ENCODE results near the gene PIEZO2.
"Not testable (repeated sequence)": the region's sequence is repeated elsewhere in the genome, so short reads cannot be mapped to it uniquely, and the experiment has no call there.

The PIEZO2 gene

DNA sequence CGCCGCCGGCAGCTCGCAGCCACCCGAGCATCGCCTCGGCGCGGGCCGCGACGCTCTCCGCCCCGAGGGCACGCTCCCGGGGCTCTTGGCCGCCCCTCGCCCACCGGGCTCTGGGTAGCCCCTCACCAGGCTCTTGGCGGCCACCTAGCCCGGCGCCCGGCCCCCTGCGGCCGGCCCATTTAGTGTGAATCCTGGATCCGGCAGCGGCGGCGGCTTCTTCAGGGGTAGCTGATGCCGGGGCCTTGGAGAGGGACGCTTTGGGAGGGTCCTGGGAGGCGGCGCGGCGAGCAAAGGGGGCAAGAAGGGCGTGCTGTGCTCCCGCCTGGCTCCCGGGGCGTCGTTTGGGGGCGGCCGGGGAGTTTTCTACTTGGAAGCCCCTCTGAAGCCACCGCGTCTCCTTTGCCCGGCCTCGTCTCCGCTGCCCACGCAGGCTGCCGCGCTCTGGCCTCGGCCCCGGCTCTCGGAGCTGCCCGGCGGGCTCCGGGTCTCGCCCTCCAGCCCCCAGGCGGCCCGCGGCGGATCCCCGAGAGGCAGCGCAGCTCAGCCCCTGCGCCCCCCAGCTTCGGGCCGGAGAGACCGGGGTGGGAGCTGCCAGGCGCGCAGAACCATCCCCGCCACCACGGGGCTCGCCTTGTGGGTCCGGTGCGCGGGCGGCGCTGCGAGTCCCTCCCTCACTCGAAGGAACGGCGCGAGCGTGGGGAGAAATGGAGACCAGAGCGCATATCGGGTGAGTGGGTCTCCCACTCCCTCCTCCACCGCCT, 509 bp downstream of the PIEZO2 start:
- peak in 1 of 14 donors; percentile 13 for DNase-seq

DNA sequence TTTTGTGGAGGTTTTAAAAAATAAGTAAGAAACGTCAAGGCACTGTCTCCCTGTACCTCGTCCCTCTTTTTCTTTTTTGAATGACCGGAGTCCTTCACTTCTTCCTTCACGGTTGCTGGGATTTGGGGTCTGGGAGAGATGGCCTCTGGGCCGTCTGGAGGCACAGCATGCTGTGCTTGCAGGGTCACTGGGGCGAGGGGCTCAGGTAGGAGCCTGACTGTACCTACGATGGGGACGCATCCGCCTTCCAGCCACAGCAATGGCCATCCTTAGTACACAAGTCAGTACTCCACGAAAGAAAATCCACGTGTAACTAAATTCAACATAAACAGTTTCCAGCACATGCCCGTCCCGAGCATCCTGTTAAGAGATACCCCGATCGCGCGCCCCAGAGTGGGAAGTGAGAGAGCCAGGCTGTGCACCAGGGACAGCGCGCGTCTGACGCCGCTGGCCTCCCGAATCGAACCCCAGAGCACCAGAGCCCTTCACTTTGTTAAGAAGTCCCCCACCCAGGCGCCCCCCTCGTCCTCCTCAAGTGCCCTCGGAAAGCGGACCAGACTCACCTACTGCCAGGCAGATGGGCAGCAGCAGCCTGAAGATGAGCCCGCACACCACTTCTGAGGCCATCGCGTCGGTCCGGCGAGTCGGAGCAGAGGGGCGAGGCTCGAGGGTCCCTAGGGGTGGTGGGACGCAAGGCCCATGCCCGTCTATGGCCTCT, 1.2 kb downstream of the PIEZO2 start:
- no peak for DNase-seq

DNA sequence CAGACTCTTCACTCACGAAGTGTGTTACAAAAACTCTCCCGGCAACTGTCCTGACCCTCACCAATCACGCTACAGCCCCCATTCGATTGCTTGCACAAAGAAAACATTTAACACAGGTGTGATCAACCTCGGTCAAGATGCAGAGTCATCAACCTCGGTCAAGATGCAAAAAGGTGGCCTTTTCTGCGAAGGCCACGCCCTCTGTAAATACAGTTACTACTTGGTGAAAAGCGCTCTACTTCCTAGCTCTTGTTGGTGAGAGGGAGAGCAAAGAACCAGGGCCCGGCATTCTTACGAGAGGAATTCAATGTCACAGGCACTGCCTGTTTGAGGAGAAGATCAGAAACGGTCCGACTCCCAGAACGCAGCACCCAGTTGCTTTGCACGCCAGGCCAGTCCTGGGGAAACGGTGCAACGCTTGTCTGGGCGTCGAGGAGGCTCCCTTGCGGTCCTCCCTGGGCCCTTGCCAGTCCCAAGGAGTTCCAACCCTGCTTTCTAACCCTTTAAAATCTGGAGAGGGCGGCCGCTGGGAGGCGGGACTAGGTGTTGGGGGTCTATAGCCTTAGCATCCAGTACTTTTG, 1.9 kb downstream of the PIEZO2 start:
- DNase-seq: peak in 2 of 14 donors; percentile 8 to 40

DNA sequence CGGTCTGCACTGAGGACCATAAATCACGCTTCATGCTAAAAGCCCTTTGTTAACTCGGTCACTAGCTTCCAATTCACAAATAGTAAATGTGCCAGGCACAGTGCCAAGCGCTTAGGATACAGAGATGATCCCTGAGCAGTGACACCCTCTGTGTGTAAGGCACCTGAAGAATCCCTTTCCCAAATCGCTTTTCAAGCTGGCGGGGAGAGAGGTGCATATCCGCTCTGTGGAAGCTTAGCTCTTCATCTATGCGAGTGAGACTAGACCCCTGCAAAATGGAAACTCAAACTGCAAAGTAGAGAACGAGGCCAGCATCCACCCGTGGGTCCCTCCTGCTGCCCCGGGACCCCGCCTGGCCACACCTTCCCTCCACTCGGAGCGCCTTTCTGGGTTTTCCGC, 2.4 kb downstream of the PIEZO2 start:
- DNase-seq: no peak

DNA sequence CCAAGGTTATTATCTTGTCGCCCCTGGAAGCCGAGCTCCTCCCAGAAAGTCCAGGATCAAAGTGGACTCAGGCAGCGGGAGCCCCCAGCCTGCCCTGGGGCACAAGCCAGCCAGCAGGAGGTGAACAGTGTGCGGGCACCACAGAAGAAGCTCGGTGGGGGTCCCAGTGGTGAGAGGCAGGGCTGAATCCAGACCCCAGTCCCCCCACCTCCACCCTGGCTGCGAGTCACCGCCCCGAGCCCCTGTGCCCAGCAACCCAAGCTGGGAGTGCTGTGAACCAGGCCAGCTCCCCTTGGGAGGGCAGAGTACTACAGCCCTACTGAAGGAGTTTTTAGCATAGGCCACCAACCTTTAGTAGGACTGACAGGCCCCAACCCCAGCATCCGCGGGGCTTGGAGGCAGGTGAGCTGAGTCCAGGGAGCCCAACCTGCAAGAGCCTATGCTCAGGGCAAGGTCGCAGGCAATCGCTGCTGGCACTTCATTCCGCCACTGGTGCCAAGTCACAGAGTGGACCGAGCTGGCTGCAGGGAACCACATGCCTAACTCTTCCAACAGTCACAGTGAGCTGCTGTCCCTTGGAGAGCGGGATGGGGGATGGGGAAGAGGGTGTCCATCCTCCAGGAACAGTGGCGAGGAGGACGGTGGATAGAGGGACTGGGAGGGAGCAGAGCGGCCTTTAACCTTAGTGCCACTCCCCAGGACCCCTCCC, 3.0 kb downstream of the PIEZO2 start:
- DNase-seq: peak in 11 of 14 donors; percentile 9 to 68 (median 52)

DNA sequence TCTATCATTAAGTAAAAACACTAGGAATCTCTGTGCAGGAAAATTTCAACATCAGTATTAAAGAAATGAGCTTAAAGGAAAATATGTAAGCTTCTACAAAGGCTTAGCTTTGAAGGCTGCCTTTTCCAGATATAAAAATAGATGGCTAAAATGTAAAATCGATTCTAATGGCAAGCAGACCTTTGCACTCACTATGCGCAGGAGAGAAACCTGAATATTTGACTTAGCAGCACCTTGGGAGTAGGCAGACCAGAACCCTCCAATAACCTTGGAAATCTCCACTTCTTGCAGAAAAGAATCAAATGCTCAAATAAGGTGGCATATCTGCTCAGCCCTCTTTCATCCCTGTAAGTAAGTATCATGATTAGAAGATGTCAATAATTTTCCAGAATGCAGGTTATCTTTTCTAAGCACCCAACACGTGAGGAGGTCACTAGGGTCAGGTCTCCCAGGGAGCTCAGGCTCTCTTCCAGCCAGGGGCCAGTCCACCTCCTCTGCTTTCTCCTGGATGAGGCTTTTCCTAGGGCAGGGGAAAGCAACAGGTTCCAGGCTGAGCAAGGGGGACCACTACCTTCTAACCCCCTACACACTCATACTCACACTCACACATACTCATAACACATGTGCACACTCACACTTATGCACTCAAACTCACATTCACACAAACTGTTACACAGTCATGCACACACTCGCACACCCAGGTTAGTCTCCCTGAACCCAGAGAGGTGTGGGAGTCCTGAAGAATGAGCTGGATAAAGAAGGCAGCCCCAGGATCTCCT, 3.8 kb downstream of the PIEZO2 start:
- no peak for DNase-seq

DNA sequence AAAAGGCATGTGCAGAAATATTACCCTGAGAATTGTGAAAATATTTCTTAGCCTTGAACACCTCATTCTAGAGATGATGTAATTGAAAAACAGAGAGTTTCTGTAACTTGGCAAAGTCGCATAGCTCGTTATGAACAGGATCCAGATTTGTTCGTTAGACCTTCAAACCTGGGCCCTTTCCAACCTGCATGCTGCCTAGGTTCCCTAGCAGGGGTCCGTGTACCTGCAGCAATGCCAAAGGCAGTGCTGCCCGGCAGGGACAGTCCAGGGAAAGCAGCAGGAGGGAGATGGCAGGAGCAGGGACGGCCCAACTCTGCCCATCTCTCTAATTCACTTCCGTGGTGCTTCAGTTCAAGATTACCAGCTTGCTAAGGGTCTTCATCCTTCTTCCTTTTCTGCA, 12.0 kb downstream of the PIEZO2 start:
- DNase-seq: no peak

DNA sequence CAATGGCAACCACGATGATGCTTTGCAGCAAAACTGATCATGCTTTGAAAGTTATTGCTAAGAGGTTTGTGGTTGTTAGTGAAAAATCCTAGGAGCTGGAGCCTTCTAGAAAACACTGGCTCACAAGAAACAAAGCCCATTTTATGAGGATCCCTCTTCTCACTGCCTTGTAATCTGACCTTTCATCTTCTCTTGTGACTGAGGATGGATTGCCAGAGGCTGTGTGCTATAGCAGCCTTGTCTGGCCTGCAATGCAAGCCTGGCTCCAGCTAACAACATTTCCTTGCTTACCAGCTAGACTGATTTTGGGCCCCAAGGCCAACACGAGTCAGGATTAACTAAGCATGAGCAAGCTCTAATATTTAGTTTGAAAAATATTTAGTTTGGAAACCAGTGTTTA, 13.1 kb downstream of the PIEZO2 start:
- no peak for DNase-seq

DNA sequence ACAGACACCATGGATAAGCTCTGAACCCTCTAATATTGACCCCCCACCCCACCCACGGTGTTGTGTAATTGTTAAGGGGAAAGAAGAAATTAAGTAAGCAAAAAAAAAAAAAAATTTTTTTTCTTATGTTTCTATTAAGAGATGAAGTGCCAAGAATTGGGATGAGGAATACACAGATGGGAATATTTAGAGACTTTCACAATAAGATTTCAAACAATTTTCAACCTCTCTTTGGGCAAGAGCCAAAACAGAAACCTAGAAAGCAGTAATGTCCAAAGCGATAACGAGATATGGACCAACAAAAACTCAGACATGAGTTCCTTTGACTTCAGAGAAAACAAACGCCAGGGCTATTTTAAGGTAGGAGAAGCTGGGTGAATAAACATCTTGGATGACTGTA, 14.4 kb downstream of the PIEZO2 start:
- DNase-seq: no peak

DNA sequence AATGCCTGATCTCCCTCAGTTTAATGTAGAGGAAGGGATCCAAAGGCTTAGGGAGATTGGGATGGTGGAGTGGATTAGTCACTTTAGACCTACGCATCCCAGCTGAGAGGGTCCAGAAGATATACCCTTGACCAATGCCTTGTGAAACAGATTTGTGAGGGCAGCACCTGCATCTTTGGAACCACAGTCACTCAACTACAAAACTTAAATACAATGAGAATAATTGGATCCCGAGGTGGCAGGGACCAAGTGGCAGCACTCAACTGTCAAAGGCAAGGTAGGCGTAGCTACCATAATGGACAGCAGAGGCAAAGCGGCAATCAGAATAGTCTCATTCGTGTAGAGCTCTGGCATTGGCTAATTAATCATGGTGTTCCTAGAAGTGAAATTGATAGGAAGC, 20.3 kb downstream of the PIEZO2 start:
- DNase-seq: not testable (repeated sequence)

DNA sequence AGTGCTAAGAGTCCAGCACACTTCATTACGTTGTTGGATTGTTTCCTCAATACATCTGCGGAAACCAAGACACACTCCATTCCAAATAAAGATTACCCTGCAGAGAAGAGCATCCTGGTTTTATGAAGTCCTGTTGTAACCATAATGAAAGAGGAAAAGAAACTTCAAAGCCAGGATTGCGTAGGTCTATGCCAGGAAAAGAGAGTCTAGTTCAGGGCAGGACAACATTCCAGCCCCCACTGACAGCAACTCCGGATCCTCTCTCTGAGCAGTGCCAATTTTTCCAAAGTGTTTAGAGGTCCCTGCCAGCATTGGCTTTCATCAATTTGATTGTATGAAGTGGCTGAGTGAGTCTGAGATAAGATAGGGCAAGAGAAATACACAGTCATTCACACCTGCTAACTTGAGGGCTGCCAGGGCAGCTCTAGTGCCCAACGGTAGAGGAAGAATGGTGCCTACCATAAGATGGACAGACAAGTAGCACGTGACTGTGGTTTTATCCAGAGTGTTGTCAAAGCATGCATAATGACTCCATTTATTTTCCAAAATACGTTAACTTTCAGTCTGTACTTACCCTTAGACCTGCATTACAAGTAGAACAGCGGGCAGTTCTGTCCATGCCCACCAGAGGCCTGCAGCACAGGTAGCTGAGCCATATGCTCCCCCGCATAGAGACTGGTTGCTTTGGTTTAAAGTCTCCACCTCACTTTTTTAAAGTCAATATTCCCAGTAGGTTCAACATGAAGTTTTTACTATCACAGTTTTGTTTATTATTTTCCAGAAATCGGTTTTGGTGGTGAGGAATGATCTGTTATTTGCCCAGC, 23.7 kb downstream of the PIEZO2 start:
- no peak for DNase-seq

DNA sequence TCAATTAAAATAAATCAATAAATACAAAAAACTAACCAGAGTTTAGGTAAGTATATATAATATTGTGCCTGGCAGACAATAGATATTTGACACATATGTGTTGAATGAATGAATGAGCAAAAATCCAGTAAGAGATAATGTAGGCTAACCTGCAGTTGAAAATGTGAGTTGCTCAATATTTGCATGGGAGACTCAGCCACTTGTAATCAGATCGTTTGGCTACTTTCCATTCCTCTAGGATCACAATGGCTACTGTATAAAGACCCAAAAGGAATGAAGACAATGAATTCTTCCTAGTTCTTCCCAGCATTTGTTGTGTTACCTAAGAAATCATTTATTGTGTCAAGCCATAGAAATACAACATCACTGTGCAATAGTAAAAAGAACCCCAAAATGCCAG, 25.3 kb downstream of the PIEZO2 start:
- DNase-seq: no peak

DNA sequence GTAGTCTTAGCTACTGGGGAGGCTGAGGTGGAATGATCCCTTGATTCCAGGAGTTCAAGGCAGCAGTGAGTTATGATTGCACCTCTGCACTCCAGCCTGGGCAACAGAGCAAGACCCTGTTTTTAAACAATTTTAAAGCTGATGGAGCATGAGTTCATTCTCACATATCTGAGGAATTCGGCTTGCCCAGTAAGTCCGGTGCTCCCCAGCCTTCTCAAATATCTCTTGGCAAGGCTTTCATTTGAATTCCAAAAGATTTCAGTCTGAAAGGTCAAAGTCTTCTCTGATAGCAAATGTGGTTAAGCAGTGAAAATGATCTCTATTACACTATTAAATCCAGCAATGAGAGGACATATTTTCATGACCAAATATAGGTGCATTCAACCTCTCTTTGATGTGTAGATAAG, 27.9 kb downstream of the PIEZO2 start:
- DNase-seq: no peak

DNA sequence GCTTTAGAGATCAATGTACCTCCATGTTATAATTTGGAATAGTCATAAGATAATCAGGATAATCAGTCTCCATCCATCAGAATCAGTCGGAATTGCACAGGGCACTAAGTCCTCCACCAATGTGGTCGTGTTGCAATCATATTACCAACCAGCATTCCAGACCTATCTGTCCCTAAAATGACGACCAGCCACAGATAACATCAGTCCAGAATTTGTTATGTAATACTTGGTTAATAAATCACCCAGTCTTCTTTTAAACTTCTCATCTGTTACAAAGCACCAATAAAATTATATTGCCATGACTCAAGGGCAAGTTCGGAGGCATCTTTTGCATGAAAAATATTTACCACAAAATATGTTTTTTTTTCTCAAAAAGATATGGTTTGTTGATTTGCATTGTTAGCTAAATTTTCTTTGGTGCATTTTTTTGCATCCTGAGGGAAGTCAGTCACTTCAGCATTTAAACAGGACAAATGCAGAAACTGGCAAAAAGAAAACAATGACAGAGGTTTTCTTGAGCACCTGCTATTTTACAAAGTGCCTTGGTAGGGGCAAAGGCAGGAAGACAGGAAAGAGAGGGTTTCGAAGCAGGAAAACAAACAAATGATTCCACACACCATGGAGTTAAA, 29.3 kb downstream of the PIEZO2 start:
- no peak for DNase-seq

DNA sequence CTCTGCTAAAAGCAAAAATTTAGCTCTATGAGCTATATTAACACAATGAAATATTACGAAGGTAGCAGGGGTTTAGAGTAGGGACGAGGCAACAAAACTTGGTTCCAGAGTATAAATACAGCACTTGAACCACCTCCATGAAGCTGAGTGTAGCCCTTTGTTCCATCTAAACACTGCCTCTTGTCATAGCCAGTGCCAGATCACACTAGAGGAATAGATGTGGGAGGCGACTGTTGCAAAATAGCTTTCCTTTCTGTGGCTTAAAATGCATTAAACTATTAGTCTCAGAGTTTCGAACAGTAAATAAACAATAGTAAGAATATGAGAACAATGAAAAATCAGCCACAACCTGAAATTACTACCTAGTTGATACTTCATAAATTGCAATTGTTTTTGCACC, 29.8 kb downstream of the PIEZO2 start:
- peak in 3 of 14 donors; percentile 4 to 24 (median 17) for DNase-seq

DNA sequence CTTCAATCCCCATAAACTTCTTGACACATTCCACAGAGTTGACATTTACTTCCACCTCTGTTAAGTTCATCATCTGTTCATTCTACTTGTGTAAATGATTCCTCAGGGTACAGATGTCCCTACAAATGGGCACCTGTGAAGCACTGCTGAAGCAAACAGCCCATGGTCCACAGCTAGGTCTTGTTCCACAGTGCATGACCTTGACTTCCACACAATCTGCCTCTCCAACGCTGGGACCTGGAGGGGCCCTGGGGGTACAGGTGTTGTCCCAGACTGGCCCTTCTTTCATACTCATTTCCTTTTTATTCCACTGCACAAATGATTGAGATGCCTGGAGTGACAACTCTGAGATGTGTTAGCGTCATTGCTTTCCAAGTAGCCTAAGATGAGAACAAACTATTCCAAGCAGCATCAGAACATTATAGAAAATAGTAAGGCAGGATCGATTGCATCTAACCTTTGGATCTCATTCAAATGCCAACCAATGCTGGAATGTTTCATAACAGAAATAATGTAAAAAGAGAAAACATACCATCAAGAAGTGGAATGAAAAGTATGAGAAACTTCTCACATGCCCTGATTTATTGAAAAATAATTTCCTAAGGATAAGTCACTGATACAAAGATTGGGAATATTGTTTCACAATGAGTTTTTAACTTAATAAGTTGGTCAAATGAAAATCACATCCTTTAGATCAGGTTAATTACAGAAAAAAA, 31.2 kb downstream of the PIEZO2 start:
- no peak for DNase-seq

DNA sequence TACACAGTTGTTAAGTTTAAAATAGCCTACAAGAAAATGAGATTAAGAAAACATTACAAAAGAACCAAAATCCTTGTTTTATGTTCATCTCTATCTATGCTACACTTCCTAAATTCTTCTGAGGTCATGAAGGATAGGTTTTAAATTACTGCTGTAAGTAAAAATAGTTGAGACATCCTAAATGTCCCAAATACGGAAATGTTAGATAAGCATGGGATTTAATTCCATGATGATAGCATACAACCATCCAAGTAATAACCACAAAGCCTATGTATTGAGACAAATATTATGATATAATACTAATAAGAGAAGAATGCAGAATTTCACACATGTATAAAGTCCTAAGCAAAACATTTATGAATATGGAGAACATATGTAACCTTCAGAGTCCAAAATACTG, 34.1 kb downstream of the PIEZO2 start:
- no peak for DNase-seq

DNA sequence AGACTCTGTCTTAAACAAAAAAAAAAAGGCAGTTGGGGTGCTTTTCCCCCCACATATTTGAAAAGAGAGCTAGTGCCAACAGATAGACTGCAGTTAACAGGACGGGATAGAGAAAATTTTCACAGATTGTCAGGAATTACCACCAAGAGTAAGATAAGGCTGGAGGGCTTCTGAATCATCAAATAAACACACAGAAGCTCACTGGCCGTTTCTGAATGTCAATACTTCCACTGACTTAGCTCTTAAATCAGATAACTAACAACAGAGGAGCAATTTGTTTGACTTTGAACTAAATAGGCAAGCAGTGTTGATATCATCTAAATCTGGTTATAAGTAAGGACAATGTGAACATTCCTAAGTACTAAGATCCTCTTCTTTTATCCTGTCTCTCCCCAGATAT, 34.7 kb downstream of the PIEZO2 start:
- DNase-seq: no peak

DNA sequence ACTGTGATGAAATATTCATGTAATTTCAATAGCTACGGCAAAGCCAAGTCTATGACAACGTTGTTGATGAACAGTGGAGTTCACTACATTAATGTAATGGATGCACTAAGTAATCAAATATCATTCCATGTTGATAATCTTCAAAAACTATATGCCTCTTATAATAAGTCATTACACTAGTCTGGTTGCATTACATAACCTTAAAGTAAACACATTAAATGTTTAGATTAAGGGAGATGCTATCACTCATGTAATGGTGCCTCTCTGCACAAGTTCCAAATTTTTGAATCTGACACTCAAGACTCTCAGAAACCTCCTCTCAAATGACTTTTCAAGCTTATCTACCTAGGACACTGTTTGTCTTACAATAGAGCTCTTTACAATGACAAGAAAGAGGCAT, 35.4 kb downstream of the PIEZO2 start:
- DNase-seq: no peak

DNA sequence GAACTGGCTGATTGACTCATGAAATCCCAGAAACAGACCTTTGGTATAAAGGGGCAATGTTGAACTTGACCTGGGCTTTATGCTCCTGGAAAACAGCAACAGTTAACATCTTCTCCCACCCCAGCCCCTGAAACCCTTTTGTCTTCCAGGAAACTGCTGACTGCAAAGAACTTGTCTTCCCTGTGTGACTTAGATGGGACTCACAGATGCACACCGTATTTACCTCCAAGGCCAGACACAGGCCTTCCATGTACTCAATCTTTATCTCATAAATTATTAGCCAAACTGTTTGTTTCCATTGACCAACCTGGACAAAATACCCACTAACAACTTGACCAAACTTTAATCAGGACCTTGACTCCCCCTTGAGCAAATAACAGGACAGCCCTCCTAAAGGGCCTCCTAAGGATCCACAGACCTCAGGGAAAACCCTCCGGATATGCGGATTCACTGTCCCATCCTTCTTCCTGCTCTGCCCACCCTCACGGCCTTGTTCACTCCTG, 36.3 kb downstream of the PIEZO2 start:
- DNase-seq: no peak
